Parathyroid adenoma (tissue), 2 donors: ENCODE measurements around the gene FZR1.

ENCODE experiments used
- H2AFZ ChIP-seq: fragments of 300-600 bp; sonication (generic); one replicate; pipeline ENCODE4 v1.7.0; 2017; ENCODE audit warnings: antibody characterized with exemption, mild to moderate bottlenecking
- H3K27ac ChIP-seq: fragments of 300-600 bp; sonication (generic); one replicate; pipeline ENCODE4 v1.7.0; 2017
- H3K27me3 ChIP-seq: fragments of 300-600 bp; sonication (generic); one replicate; pipeline ENCODE4 v1.7.0; 2017; ENCODE audit warnings: low read length; ENCODE audit not compliant: control insufficient read depth, insufficient read depth
- H3K36me3 ChIP-seq: fragments of 300-600 bp; sonication (generic); one replicate; pipeline ENCODE4 v1.7.0; 2017; ENCODE audit warnings: low read length; ENCODE audit not compliant: control insufficient read depth, insufficient read depth
- H3K4me1 ChIP-seq: fragments of 300-600 bp; sonication (generic); one replicate; pipeline ENCODE4 v1.7.0; 2017; ENCODE audit warnings: control low read depth
- H3K4me2 ChIP-seq: fragments of 300-600 bp; sonication (generic); one replicate; pipeline ENCODE4 v1.7.0; 2017; ENCODE audit warnings: low read length
- H3K4me3 ChIP-seq: fragments of 300-600 bp; sonication (generic); one replicate; pipeline ENCODE4 v1.7.0; 2017; ENCODE audit warnings: low read depth, low read length
- H3K79me2 ChIP-seq: fragments of 300-600 bp; sonication (generic); one replicate; pipeline ENCODE4 v1.7.0; 2017; ENCODE audit warnings: control low read depth
- H3K9ac ChIP-seq: fragments of 300-600 bp; sonication (generic); one replicate; pipeline ENCODE4 v1.7.0; 2017; ENCODE audit warnings: mild to moderate bottlenecking
- H3K9me3 ChIP-seq: fragments of 300-600 bp; sonication (generic); one replicate; pipeline ENCODE4 v1.7.0; 2017; ENCODE audit warnings: low read length; ENCODE audit not compliant: control insufficient read depth
- TF ChIP-seq, protein P1 (sequence below): fragments of 300-600 bp; sonication (generic); IDR thresholded peaks from one replicate; pipeline ENCODE4 v1.7.0; 2017; ENCODE audit warnings: antibody characterized with exemption, mild to moderate bottlenecking
- donor health status: primary hyperparathyroidism.

The FZR1 gene

DNA sequence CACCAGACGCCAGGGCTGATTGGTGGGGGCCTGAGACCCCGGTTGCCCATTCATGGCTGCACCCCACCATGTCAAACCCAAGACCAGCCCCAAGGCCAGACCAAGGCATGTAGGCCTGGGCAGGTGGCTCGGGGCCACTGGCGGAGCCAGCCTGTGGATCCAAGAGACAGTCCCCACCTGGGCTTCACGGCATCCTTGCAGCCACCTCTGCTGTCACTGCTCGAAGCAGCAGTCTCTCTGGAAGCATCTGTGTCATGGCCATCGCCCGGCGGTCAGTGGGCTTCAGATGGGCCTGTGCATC lies 29.1 kb downstream of the FZR1 start:
- no peaks in the 10 kb centered on the region for H3K36me3 ChIP-seq
- no peak overlapping the region for H2AFZ ChIP-seq
- TF ChIP-seq, protein P1, sequence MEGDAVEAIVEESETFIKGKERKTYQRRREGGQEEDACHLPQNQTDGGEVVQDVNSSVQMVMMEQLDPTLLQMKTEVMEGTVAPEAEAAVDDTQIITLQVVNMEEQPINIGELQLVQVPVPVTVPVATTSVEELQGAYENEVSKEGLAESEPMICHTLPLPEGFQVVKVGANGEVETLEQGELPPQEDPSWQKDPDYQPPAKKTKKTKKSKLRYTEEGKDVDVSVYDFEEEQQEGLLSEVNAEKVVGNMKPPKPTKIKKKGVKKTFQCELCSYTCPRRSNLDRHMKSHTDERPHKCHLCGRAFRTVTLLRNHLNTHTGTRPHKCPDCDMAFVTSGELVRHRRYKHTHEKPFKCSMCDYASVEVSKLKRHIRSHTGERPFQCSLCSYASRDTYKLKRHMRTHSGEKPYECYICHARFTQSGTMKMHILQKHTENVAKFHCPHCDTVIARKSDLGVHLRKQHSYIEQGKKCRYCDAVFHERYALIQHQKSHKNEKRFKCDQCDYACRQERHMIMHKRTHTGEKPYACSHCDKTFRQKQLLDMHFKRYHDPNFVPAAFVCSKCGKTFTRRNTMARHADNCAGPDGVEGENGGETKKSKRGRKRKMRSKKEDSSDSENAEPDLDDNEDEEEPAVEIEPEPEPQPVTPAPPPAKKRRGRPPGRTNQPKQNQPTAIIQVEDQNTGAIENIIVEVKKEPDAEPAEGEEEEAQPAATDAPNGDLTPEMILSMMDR, result no peak
- no peak overlapping the region for H3K9ac ChIP-seq
- no peak overlapping the region for H3K4me3 ChIP-seq
- H3K4me2 ChIP-seq, result no peak overlapping the region
- no peak overlapping the region for H3K27ac ChIP-seq
- no peaks in the 10 kb centered on the region for H3K79me2 ChIP-seq
- no peaks in the 10 kb centered on the region for H3K9me3 ChIP-seq
- no peaks in the 10 kb centered on the region for H3K4me1 ChIP-seq
- H3K27me3 ChIP-seq, result no peaks in the 10 kb centered on the region

DNA sequence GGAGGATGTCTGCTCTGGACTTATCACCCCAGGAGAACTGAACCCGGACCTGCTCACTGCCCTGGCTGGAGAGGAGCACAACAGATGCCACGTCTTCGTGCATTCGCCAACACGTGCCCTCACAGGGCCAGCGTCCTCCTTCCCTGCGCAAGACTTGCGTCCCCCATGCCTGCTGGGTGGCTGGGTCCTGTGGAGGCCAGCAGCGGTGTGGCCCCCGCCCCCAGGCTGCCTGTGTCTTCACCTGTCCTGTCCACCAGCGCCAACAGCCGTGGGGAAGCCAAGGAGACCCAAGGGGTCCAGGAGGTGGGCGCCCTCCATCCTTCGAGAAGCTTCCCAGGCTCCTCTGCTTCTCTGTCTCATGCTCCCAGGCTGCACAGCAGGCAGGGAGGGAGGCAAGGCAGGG lies 29.5 kb downstream of the FZR1 start:
- Histone ChIP-seq H3K4me1 (no peaks in the 10 kb centered on the region), H3K4me3 (no peak overlapping the region), H3K27me3 (no peaks in the 10 kb centered on the region), H3K4me2 (no peak overlapping the region), H3K9ac (no peak overlapping the region), H3K79me2 (no peaks in the 10 kb centered on the region), H3K36me3 (no peaks in the 10 kb centered on the region), H2AFZ (no peak overlapping the region), H3K9me3 (no peaks in the 10 kb centered on the region), H3K27ac (no peak overlapping the region)
- TF ChIP-seq, protein P1, result no peak

DNA sequence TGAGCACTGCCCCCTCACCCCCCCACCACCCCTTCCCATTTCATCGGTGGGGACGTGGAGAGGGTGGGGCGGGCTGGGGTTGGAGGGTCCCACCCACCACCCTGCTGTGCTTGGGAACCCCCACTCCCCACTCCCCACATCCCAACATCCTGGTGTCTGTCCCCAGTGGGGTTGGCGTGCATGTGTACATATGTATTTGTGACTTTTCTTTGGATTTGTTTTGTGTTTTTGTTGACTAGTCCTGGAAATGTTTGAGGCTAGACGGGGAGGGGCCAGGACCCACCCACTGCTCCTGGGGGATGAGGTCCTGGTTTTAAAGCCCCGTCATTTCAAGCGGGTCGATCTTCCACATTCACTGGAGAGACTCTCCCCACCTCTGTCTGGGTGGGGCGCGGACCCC lies 29.9 kb downstream of the FZR1 start:
- no peaks in the 10 kb centered on the region for H3K36me3 ChIP-seq
- H2AFZ ChIP-seq, result no peak overlapping the region
- no peak overlapping the region for H3K27ac ChIP-seq
- no peaks in the 10 kb centered on the region for H3K4me1 ChIP-seq
- H3K79me2 ChIP-seq, result no peaks in the 10 kb centered on the region
- no peaks in the 10 kb centered on the region for H3K27me3 ChIP-seq
- H3K4me3 ChIP-seq, result no peak overlapping the region
- H3K9me3 ChIP-seq, result no peaks in the 10 kb centered on the region
- no peak overlapping the region for H3K4me2 ChIP-seq
- TF ChIP-seq, protein P1, result no peak
- H3K9ac ChIP-seq, result no peak overlapping the region

DNA sequence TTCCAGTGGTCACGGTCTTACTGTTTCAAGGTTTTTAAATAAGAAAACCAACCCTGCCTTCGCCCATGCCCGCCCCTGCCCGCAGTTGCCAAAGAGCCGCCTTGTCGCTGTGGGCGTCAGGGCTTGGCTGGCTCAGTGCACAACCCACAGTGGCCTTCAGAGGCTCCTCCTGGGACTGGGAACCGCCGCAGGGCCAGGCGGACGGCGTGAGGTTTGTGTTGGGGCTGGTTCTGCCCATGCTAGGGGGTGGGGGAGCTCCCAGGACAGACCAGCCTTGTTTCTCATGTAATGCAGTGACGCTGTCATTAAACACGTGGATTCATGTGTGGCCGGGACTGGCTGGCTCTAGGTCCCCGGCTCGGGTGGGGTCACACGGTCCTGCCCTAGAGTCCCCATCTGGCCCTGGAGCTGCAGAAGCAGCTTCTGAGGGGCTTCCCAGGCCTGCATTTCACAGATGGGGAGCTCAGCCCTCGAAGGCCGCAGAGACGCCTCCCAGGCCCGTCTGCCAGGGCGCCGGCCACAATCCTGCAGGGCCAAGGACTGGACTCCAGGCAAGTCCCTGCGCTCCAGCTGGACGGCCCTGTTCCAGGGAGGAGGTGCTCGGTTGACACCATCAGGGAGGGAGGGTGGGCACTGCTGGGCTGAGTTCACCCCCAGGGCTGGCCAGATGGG lies 30.5 kb downstream of the FZR1 start:
- no peak overlapping the region for H3K27ac ChIP-seq
- H3K27me3 ChIP-seq, result no peaks in the 10 kb centered on the region
- H3K4me3 ChIP-seq, result no peak overlapping the region
- TF ChIP-seq, protein P1, result no peak
- no peaks in the 10 kb centered on the region for H3K4me1 ChIP-seq
- H2AFZ ChIP-seq, result no peak overlapping the region
- H3K9me3 ChIP-seq, result no peaks in the 10 kb centered on the region
- H3K36me3 ChIP-seq, result no peaks in the 10 kb centered on the region
- no peak overlapping the region for H3K9ac ChIP-seq
- no peak overlapping the region for H3K4me2 ChIP-seq
- H3K79me2 ChIP-seq, result no peaks in the 10 kb centered on the region

DNA sequence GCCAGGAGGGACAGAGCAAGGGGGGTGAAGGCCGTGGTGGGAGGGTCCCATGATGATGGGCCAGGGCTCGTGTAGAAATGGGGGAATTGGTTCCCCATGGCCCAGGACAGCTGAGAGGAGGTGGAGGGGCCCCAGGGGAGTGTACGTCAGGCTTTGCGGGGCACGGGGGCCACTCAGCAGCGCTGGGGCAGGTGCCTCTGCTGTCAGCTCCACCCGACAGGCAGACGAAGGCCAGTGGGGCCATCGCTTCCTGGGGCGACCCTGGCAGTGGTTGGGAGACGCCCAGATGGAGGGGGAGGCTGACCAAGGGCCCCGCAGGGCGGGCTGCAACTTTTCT lies 31.0 kb downstream of the FZR1 start:
- H3K36me3 ChIP-seq, result no peaks in the 10 kb centered on the region
- H3K27ac ChIP-seq, result no peak overlapping the region
- H3K9ac ChIP-seq, result no peak overlapping the region
- no peak overlapping the region for H3K4me3 ChIP-seq
- no peaks in the 10 kb centered on the region for H3K79me2 ChIP-seq
- no peaks in the 10 kb centered on the region for H3K9me3 ChIP-seq
- no peak overlapping the region for H3K4me2 ChIP-seq
- H2AFZ ChIP-seq, result no peak overlapping the region
- TF ChIP-seq, protein P1, result no peak
- H3K4me1 ChIP-seq, result no peaks in the 10 kb centered on the region
- H3K27me3 ChIP-seq, result no peaks in the 10 kb centered on the region
